ENCODE measurements around the gene METTL6.

DNA sequence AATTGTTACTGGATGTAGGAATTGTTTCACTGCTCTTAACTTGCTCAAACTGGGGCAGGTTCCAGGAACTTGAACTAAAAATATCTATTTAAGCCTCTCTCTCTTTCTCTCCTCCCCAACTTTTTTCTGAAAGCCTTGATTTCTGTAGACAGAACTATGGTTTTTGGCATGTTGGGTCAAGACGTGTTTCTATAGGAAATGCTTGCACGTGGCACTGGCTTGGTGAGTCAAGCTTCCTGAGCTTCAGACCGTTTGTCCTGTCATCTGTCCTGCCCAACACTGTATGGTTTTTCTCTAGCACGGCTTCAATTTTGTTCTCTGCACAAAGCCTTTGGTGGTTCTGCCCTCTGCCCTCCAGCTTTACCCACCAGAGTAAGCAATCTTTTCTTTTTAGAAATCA, 13.5 kb upstream of the METTL6 start:
- TF ChIP-seq, protein P1, sequence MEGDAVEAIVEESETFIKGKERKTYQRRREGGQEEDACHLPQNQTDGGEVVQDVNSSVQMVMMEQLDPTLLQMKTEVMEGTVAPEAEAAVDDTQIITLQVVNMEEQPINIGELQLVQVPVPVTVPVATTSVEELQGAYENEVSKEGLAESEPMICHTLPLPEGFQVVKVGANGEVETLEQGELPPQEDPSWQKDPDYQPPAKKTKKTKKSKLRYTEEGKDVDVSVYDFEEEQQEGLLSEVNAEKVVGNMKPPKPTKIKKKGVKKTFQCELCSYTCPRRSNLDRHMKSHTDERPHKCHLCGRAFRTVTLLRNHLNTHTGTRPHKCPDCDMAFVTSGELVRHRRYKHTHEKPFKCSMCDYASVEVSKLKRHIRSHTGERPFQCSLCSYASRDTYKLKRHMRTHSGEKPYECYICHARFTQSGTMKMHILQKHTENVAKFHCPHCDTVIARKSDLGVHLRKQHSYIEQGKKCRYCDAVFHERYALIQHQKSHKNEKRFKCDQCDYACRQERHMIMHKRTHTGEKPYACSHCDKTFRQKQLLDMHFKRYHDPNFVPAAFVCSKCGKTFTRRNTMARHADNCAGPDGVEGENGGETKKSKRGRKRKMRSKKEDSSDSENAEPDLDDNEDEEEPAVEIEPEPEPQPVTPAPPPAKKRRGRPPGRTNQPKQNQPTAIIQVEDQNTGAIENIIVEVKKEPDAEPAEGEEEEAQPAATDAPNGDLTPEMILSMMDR (IDR thresholded peaks at IDR 0.05) = no peak
- TF ChIP-seq POLR2AphosphoS5 (IDR thresholded peaks at IDR 0.05; ENCODE audit: insufficient read depth in 1 of 2, low read depth in 1 of 2) (no peak), POLR2A (IDR thresholded peaks at IDR 0.05) (no peak)
